ENCODE results near the gene SLC26A11. TPM values are rescaled to one million over a fixed set of nuclear protein-coding genes. Genes with fewer than 3 reads are reported as not detected.
"Not testable (repeated sequence)": the region's sequence is repeated elsewhere in the genome, so short reads cannot be mapped to it uniquely, and the experiment has no call there.

SLC26A11 gene
- total RNA-seq, 4 donors from 2014 or later: 10.0 to 38.7 (median 16.0) TPM

GRCh38 chr17:80252871-80253270 lies 32.6 kb downstream of the SLC26A11 start:
- H3K27me3 ChIP-seq: no peaks in the 10 kb centered on the region
- H3K4me3 ChIP-seq: no peak overlapping the region
- intact Hi-C loops (cut with DNase I; ENCODE audit: low total_unique reads): no loop called here
- peak in 1 of 4 experiments; percentile 20 for TF ChIP-seq CTCF (IDR thresholded peaks at IDR 0.05)
- no peak for TF ChIP-seq POLR2A (IDR thresholded peaks at IDR 0.05)
- H3K4me1 ChIP-seq: no peaks in the 10 kb centered on the region
- DNase-seq: no peak
- H3K9me3 ChIP-seq: no peaks in the 10 kb centered on the region
- no peak overlapping the region for H3K27ac ChIP-seq
- H3K36me3 ChIP-seq: no peaks in the 10 kb centered on the region

GRCh38 chr17:80253631-80254395 lies 33.6 kb downstream of the SLC26A11 start:
- no peaks in the 10 kb centered on the region for H3K9me3 ChIP-seq
- no peaks in the 10 kb centered on the region for H3K36me3 ChIP-seq
- intact Hi-C loops (cut with DNase I; ENCODE audit: low total_unique reads): no loop called here
- no peaks in the 10 kb centered on the region for H3K4me1 ChIP-seq
- TF ChIP-seq POLR2A (IDR thresholded peaks at IDR 0.05) (no peak), CTCF (IDR thresholded peaks at IDR 0.05) (no peak)
- H3K27ac ChIP-seq: peak overlapping the region in 1 of 2 donors; percentile 17
- H3K4me3 ChIP-seq: no peak overlapping the region
- H3K27me3 ChIP-seq: no peaks in the 10 kb centered on the region
- DNase-seq: no peak

- no peak for TF ChIP-seq POLR2A (IDR thresholded peaks at IDR 0.05)
- no peak for TF ChIP-seq CTCF (IDR thresholded peaks at IDR 0.05)
- Histone ChIP-seq H3K9me3 (no peaks in the 10 kb centered on the region), H3K27me3 (no peaks in the 10 kb centered on the region), H3K27ac (peak overlapping the region; percentile 17 to 21), H3K4me3 (no peak overlapping the region), H3K4me1 (no peaks in the 10 kb centered on the region), H3K36me3 (no peaks in the 10 kb centered on the region)
- no peak for DNase-seq
- intact Hi-C loops (cut with DNase I; ENCODE audit: low total_unique reads): no loop called here
Measured at GRCh38 chr17:80254396-80255251, 34.4 kb downstream of the SLC26A11 start.

- Histone ChIP-seq H3K27me3 (no peaks in the 10 kb centered on the region), H3K9me3 (no peaks in the 10 kb centered on the region), H3K36me3 (no peaks in the 10 kb centered on the region), H3K4me1 (no peaks in the 10 kb centered on the region), H3K27ac (no peak overlapping the region), H3K4me3 (no peak overlapping the region)
- TF ChIP-seq CTCF (IDR thresholded peaks at IDR 0.05): no peak
- no peak for TF ChIP-seq POLR2A (IDR thresholded peaks at IDR 0.05)
- intact Hi-C loops (cut with DNase I; ENCODE audit: low total_unique reads): no loop called here
- DNase-seq: no peak
Measured at GRCh38 chr17:80256034-80256350, 35.8 kb downstream of the SLC26A11 start.

- intact Hi-C loops (cut with DNase I; ENCODE audit: low total_unique reads): no loop called here
- H3K9me3 ChIP-seq: no peaks in the 10 kb centered on the region
- no peak for TF ChIP-seq CTCF (IDR thresholded peaks at IDR 0.05)
- TF ChIP-seq POLR2A (IDR thresholded peaks at IDR 0.05): no peak
- no peak for DNase-seq
- peak overlapping the region in 1 of 2 donors; percentile 32 for H3K27ac ChIP-seq
- H3K4me1 ChIP-seq: peaks cover 0 to 1% of the 10 kb centered on the region in 2 donors
- no peaks in the 10 kb centered on the region for H3K27me3 ChIP-seq
- H3K4me3 ChIP-seq: no peak overlapping the region
- H3K36me3 ChIP-seq: no peaks in the 10 kb centered on the region
Measured at GRCh38 chr17:80257716-80258213, 37.5 kb downstream of the SLC26A11 start.

- H3K4me3 ChIP-seq; H3K36me3 ChIP-seq; H3K27me3 ChIP-seq; H3K9me3 ChIP-seq; intact Hi-C loops (cut with DNase I; ENCODE audit: low total_unique reads); H3K4me1 ChIP-seq; H3K27ac ChIP-seq; DNase-seq: not testable (repeated sequence)
Measured at GRCh38 chr17:80258296-80258695, 38.1 kb downstream of the SLC26A11 start.

Data from uterus (tissue), 4 donors.